Measurements from ENCODE around the gene PPP3CA. TPM values are rescaled to one million over a fixed set of nuclear protein-coding genes. Genes with fewer than 3 reads are reported as not detected.

Gene PPP3CA
- total and polyA plus RNA-seq, 2 of the 8 experiments (the other 6 are each of a cell fraction or from before 2014, with no cell fraction given): 7.9 to 35.0 TPM

DNA sequence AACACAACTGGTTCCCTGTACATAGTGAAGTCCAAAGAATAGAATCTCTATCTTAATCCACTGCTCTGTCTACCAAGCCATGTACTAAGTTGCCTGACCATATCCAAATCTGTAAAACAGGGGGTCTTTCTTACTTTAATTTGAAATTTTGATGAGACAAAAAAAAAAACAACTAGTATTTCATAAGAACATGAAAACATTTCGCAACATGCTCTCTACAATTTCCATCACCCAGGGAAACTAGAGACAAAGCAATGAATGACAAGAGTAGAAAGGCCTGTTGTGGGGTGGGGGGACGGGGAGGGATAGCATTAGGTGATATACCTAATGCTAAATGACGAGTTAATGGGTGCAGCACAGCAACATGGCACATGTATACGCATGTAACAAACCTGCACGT lies 279.9 kb downstream of the PPP3CA start:
- TF ChIP-seq CEBPB (IDR thresholded peaks at IDR 0.05; ENCODE audit: low read depth, low read length): peak; percentile 87; the same call in 1 of the 2 replicates
- TF ChIP-seq RXRA (IDR thresholded peaks at IDR 0.05; ENCODE audit: insufficient read depth, low read depth, low read length): no peak
- Histone ChIP-seq H3K4ac (replicated peaks; ENCODE audit: insufficient read length, low read depth, low read length) (no peak overlapping the region), H2AK5ac (ENCODE audit: low read depth, low read length) (no peak overlapping the region), H4K5ac (ENCODE audit: insufficient read length, low read depth, low read length) (no peak overlapping the region), H2BK120ac (replicated peaks; ENCODE audit: low read depth, low read length) (no peak overlapping the region), H3K79me1 (ENCODE audit: low read depth, low read length) (no peaks in the 10 kb centered on the region), H2BK20ac (ENCODE audit: low read length) (no peak overlapping the region), H3K4me3 (ENCODE audit: extremely low read depth in 1 of 4, insufficient read depth in 2 of 4, low read depth in 3 of 4, low read length in 4 of 4) (no peak overlapping the region), H4K20me1 (replicated peaks in 1 of 2; ENCODE audit: control insufficient read depth in 1 of 2, insufficient read depth in 2 of 2, low read length in 2 of 2) (no peaks in the 10 kb centered on the region), H3K56ac (replicated peaks; ENCODE audit: insufficient read length, low read depth, low read length) (no peak overlapping the region), H3K27ac (ENCODE audit: low read depth, low read length) (no peak overlapping the region), H3K23me2 (ENCODE audit: low read depth, low read length) (no peaks in the 10 kb centered on the region), H2BK5ac (ENCODE audit: low read depth, low read length) (no peak overlapping the region), H4K91ac (replicated peaks; ENCODE audit: insufficient read length, low read length) (no peak overlapping the region), H3K4me2 (ENCODE audit: insufficient read depth in 1 of 2, low read depth in 2 of 2, low read length in 2 of 2) (no peak overlapping the region), H3K9ac (replicated peaks in 1 of 4; ENCODE audit: extremely low read depth in 1 of 4, low read depth in 3 of 4, low read length in 3 of 4) (no peak overlapping the region), H3K4me1 (replicated peaks in 1 of 4; ENCODE audit: control insufficient read depth in 3 of 4, insufficient read depth in 4 of 4, low read length in 3 of 4) (no peaks in the 10 kb centered on the region; a peak in 1 of 7 replicates), H3K36me3 (ENCODE audit: control insufficient read depth in 2 of 4, insufficient read depth in 4 of 4, low read length in 3 of 4) (no peaks in the 10 kb centered on the region), H3K18ac (ENCODE audit: extremely low read depth, low read length) (no peak overlapping the region), H2BK12ac (ENCODE audit: low read depth, low read length) (no peak overlapping the region), H3K9me3 (ENCODE audit: insufficient read depth in 2 of 2, low read depth in 1 of 2, low read length in 1 of 2) (no peaks in the 10 kb centered on the region), H4K8ac (ENCODE audit: extremely low read depth, insufficient read depth, low read length) (no peak overlapping the region), H3K79me2 (ENCODE audit: control insufficient read depth in 1 of 2, insufficient read depth in 2 of 2, low read length in 2 of 2) (no peaks in the 10 kb centered on the region), H3K14ac (ENCODE audit: insufficient read length) (no peak overlapping the region), H3K27me3 (replicated peaks in 1 of 4; ENCODE audit: control insufficient read depth in 3 of 4, extremely low read depth in 1 of 4, insufficient read depth in 3 of 4, low read length in 3 of 4) (no peaks in the 10 kb centered on the region), H2BK15ac (ENCODE audit: low read length) (no peak overlapping the region), H2AFZ (ENCODE audit: low read length) (no peak overlapping the region), H3K23ac (ENCODE audit: insufficient read length) (no peak overlapping the region)
- FAIRE-seq: no peak
- no peak for DNase-seq (ENCODE audit: low read depth in 1 of 2, low spot score in 2 of 2)
- ChIA-PET POLR2A (ENCODE audit: partially characterized antibody) (no interaction called here), CTCF (ENCODE audit: partially characterized antibody) (no interaction called here)
- WGBS, 2 experiments (ENCODE audit: extremely low coverage in 1 of 2, insufficient coverage in 1 of 2, insufficient read length in 1 of 2, insufficient replicate concordance in 2 of 2, low coverage in 1 of 2, low lambda C conversion rate in 2 of 2, missing lambda C conversion rate in 1 of 2): 91% methylated on average over 5 of the region's 5 CpGs; no CpG with 5 or more reads in 1 of the 2 experiments

Measured in H1 (cell line).